PC-9 (cell line): ENCODE results near the gene ATXN7.

Experiments
- CTCF ChIP-seq: fragments of 200-600 bp; sonication (generic); conservative IDR thresholded peaks from 2 replicates; pipeline ENCODE4 v1.6.1; 2017; ENCODE audit warnings: mixed run types, antibody characterized with exemption, mild to moderate bottlenecking, moderate library complexity
- EZH2 ChIP-seq: fragments of 200-600 bp; sonication (generic); IDR thresholded peaks from 2 replicates; pipeline ENCODE4 v1.8.0; 2017; ENCODE audit warnings: antibody characterized with exemption, low read depth

- TF ChIP-seq CTCF (no peak), EZH2 (no peak)
These were observed 144.3 kb downstream of the ATXN7 start for GRCh38 chr3:64008017-64008416.
